HFFc6 (cell line): ENCODE data around the gene PEX7. TPM values are rescaled to one million over a fixed set of nuclear protein-coding genes. Genes with fewer than 3 reads are reported as not detected.

Experiments used
- DNase-seq: peaks from one replicate; pipeline ENCODE4 v3.0.0-alpha.2; 2018
- H3K27ac Mint-ChIP-seq: 2 replicates; pipeline ENCODE4 v1.8.0; 2020; ENCODE audit warnings: mild to moderate bottlenecking, mixed read lengths
- H3K27me3 Mint-ChIP-seq: 2 replicates; pipeline ENCODE4 v1.8.0; 2021; ENCODE audit warnings: mild to moderate bottlenecking, moderate library complexity, mixed read lengths; ENCODE audit not compliant: insufficient read depth
- H3K36me3 Mint-ChIP-seq: 2 replicates; pipeline ENCODE4 v1.8.0; 2021; ENCODE audit warnings: low read depth, mixed read lengths
- H3K4me1 Mint-ChIP-seq: 2 replicates; pipeline ENCODE4 v1.8.0; 2020; ENCODE audit warnings: low read depth, mixed read lengths
- H3K4me3 Mint-ChIP-seq: 2 replicates; pipeline ENCODE4 v1.8.0; 2020; ENCODE audit warnings: mild to moderate bottlenecking, moderate library complexity, mixed read lengths
- H3K9me3 Mint-ChIP-seq: 2 replicates; pipeline ENCODE4 v1.8.0; 2020; ENCODE audit warnings: mild to moderate bottlenecking, mixed read lengths
- CTCF ChIP-seq: fragments of 200-600 bp; sonication (generic); IDR thresholded peaks from 2 replicates; pipeline ENCODE4 v1.5.0; 2021; ENCODE audit warnings: antibody characterized with exemption, mild to moderate bottlenecking
- total RNA-seq, 6 experiments: library from RNA; stranded (reverse); fragmentation: NEBNext Ultra II Directional; extraction: Animal tissue kit (Norgen Biotek cat#: 25700); gene quantifications; 2 replicates in 1 of 6; 3 replicates in 5 of 6; pipeline ENCODE4 v1.2.3, GENCODE V29; 2021

The PEX7 gene
- total RNA-seq, 6 experiments from 2014 or later = 6.4 to 7.6 (median 7.3) TPM

DNA sequence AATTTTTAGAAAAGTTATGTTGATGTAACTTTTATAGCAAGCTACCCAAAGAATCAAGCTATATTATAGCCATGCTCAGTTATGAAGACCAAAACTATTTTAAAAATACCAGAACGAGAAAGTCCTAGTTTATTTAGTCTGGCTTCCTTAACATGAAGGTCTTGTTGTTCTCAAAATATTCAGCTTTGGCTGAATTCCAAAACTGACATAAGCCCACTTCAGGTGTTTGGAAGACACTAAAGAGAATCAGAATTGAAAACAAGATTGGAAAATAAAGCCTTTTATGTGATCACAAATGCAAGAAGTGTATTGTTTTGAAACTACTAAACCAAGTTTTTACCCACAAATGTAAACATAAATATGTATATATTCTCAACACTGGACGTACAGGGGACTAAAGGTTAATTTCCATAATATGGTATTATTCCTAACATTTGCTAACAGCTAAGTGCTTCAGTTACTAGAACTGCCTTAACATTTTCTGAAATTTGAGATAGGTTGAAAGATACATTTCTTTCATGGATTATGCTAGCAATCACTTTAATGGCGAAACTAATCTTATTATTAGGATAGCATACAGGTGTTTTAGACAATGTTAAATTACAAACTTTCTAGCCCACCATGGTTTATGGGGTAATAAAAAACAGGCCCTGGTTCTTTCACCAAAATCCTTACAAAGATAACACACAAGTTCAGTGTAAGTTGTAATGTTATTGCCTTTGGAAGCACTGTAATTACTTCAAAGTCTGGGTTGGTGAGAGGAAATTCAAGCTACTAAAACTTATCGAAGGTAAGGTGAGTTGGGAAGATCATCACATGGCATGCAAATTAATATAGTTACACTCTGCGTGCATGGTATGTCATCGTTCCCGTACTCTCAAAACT is 31.7 kb upstream of the PEX7 start:
- H3K9me3 Mint-ChIP-seq = no peaks in the 10 kb centered on the region
- peaks cover 48% of the 10 kb centered on the region for H3K4me1 Mint-ChIP-seq
- peak overlapping the region; percentile 96 for H3K4me3 Mint-ChIP-seq
- DNase-seq = no peak
- H3K27me3 Mint-ChIP-seq = peaks cover 3% of the 10 kb centered on the region; the same call in 1 of the 2 replicates
- peaks cover 4% of the 10 kb centered on the region; the same call in 1 of the 2 replicates for H3K36me3 Mint-ChIP-seq
- no peak for TF ChIP-seq CTCF
- peak overlapping the region; percentile 84 for H3K27ac Mint-ChIP-seq

DNA sequence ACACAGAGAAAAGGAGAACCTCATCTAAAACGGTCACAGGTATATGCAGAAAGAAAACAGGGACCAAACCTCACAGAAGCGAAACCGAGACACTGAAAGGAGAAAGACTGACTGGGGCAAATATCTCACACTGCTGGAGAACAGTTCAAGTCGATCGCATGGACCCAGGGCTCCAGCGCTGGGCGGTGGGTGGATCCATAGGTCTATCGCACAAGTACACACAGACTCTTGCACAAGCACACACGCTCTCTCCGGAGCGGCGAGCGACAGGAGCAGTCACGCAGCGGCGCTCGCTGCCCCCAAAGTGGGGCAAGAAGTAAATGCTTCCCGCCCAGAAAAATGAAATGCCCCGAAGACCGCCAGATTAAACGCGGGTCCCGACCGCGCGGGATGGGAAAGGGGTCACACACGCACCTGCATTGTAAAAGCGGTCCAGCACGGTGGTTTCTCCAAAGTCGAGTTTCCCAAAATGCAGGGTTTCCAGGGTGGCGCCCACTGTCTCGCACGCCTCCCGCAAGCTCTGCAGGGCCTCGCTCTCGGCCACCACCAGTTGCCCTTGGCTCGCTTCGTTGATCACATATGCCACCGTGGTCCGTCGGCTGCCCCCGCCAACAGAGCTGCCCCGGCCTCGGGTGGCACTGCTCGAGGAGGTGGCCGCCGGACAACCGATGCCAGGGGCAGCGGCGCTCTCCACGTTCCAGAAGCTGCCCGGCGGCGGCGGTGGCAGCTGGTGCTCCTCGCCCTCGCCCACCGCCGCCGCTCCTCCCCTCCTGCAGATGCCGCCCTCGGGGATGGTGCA is 30.9 kb upstream of the PEX7 start:
- no peak for TF ChIP-seq CTCF
- Mint-ChIP-seq H3K27ac (peak overlapping the region; percentile 84), H3K27me3 (peaks cover 3% of the 10 kb centered on the region; the same call in 1 of the 2 replicates), H3K4me3 (peak overlapping the region; percentile 96), H3K4me1 (peaks cover 44% of the 10 kb centered on the region), H3K9me3 (no peaks in the 10 kb centered on the region), H3K36me3 (peaks cover 4% of the 10 kb centered on the region; the same call in 1 of the 2 replicates)
- peak; percentile 23 for DNase-seq

DNA sequence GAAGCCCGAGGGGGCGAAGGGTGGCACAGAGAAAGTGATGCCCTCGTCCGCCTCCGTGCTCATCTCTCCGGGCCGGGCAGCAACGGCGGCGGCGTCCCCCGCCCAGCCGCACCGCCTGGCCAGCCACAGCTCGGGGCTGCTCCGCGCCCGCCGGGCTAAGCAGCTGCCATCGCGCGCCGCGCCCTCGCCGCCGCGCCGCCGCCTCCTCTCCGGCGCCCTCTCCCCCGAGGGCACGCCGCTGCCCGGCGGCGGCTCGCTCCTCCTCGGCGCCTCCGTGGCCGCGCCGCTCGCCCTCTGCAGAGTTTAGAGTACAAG is 30.3 kb upstream of the PEX7 start:
- DNase-seq = no peak
- peaks cover 4% of the 10 kb centered on the region; the same call in 1 of the 2 replicates for H3K36me3 Mint-ChIP-seq
- H3K4me1 Mint-ChIP-seq = peaks cover 42% of the 10 kb centered on the region
- peak overlapping the region; percentile 96 for H3K4me3 Mint-ChIP-seq
- no peaks in the 10 kb centered on the region for H3K9me3 Mint-ChIP-seq
- H3K27me3 Mint-ChIP-seq = peaks cover 3% of the 10 kb centered on the region; the same call in 1 of the 2 replicates
- no peak overlapping the region for H3K27ac Mint-ChIP-seq
- no peak for TF ChIP-seq CTCF

- Mint-ChIP-seq H3K27ac (peak within 1 kb of the TSS; percentile 94), H3K36me3 (peaks cover 7% of the 10 kb centered on the region), H3K9me3 (no peaks in the 10 kb centered on the region), H3K27me3 (peaks cover 3% of the 10 kb centered on the region; the same call in 1 of the 2 replicates), H3K4me3 (peak within 1 kb of the TSS; percentile 96), H3K4me1 (peaks cover 36% of the 10 kb centered on the region)
- TF ChIP-seq CTCF = peak; percentile 86
- DNase-seq = peak; percentile 84
These were observed 29.8 kb upstream of the PEX7 start, which contains the start of gene MAP3K5 for GRCh38 chr6:136792410-136793262. Gene MAP3K5 (minus strand): TSS chr6:136792477. CDS start chr6:136792157, 320 bp downstream.

GRCh38 chr6:136793363-136793762 is 29.0 kb upstream of the PEX7 start:
- Mint-ChIP-seq H3K27ac (peak overlapping the region; percentile 94), H3K36me3 (peaks cover 14% of the 10 kb centered on the region), H3K9me3 (no peaks in the 10 kb centered on the region), H3K4me3 (peak overlapping the region; percentile 95), H3K27me3 (peaks cover 3% of the 10 kb centered on the region; the same call in 1 of the 2 replicates), H3K4me1 (peaks cover 36% of the 10 kb centered on the region)
- TF ChIP-seq CTCF = no peak
- no peak for DNase-seq
